Transverse colon (tissue), 4 donors: Measurements from ENCODE around the gene DIP2B. TPM values are rescaled to one million over a fixed set of nuclear protein-coding genes. Genes with fewer than 3 reads are reported as not detected.
"Not testable (repeated sequence)": the region's sequence is repeated elsewhere in the genome, so short reads cannot be mapped to it uniquely, and the experiment has no call there.

ENCODE experiments used
- DNase-seq: peaks from one replicate; pipeline ENCODE4 v3.0.0-alpha.2; 2019
- H3K27ac ChIP-seq, 4 donors: fragments of 200-600 bp; sonication (generic); 2 replicates each; pipeline ENCODE4 v1.5.1; 2016 to 2018; ENCODE audit warnings: inconsistent platforms in 4 of 4
- H3K27me3 ChIP-seq: fragments of 200-600 bp; sonication (generic); 2 replicates; pipeline ENCODE4 v1.5.1; 2017; ENCODE audit warnings: inconsistent platforms
- H3K36me3 ChIP-seq, 4 donors: fragments of 200-600 bp; sonication (generic); 2 replicates each; pipeline ENCODE4 v1.5.1; 2017 to 2019; ENCODE audit warnings: inconsistent platforms in 4 of 4
- H3K4me1 ChIP-seq, 4 donors: fragments of 200-600 bp; sonication (generic); 2 replicates each; pipeline ENCODE4 v1.5.1; 2017 to 2020; ENCODE audit warnings: inconsistent platforms in 4 of 4
- H3K4me3 ChIP-seq, 4 donors: fragments of 200-600 bp; sonication (generic); 1 replicate in 1 of 4; 2 replicates in 3 of 4; pipeline versions ENCODE4 v1.5.1 to v1.6.1; 2017 to 2019; ENCODE audit warnings: inconsistent platforms in 4 of 4
- H3K9me3 ChIP-seq, 2 donors: fragments of 200-600 bp; sonication (generic); 2 replicates each; pipeline ENCODE4 v1.5.1; 2017 to 2019; ENCODE audit warnings: inconsistent platforms in 2 of 2
- CTCF ChIP-seq, 5 experiments: fragments of 200-600 bp in 3 of 5; fragments of 450-650 bp in 2 of 5; sonication (generic) in 3 of 5; IDR thresholded peaks; 1 replicate in 2 of 5; 2 replicates in 3 of 5; pipeline ENCODE4 v1.5.1; 2016 to 2017; ENCODE audit warnings: antibody characterized with exemption in 5 of 5, inconsistent platforms in 3 of 5, mild to moderate bottlenecking in 2 of 5, moderate library complexity in 1 of 5
- EP300 ChIP-seq: sonication (generic); formaldehyde crosslinking; IDR thresholded peaks from one replicate; pipeline ENCODE4 v1.6.1; 2017; ENCODE audit warnings: antibody characterized with exemption, low read depth
- POLR2A ChIP-seq: fragments of 450-650 bp; IDR thresholded peaks from one replicate; pipeline ENCODE4 v1.6.1; 2016; ENCODE audit warnings: antibody characterized with exemption, mild to moderate bottlenecking, moderate library complexity
- POLR2AphosphoS5 ChIP-seq, 3 donors: sonication (generic); formaldehyde crosslinking; IDR thresholded peaks; one replicate each; pipeline ENCODE4 v1.6.1; 2016; ENCODE audit warnings: antibody characterized with exemption in 3 of 3
- WGBS, 2 donors: methylation state at CpG; one replicate each; pipeline ENCODE4 v1.1.5; 2018; ENCODE audit warnings: low coverage in 1 of 2; 5-methylcytosine and 5-hydroxymethylcytosine counted together
- in situ Hi-C, 4 donors: fragments of 200-750 bp; cut with MboI; loops; one replicate each; pipeline versions ENCODE4 v1.15.0 to v1.15.1; 2017; ENCODE audit warnings: low sequenced_read_pairs in 3 of 4, low pct_ligation_motif_present in 1 of 4, low pct_unique_long_range_greater_than_20kb in 1 of 4
- intact Hi-C: fragments of 100-400 bp; cut with DNase I; formaldehyde crosslinking; loops from one replicate; pipeline ENCODE4 v1.15.1; 2023; ENCODE audit warnings: low total_unique reads
- total RNA-seq, 4 donors: library from RNA; depleted of rRNA; stranded (reverse); fragments of >200 nt; gene quantifications; one replicate each; pipeline ENCODE4 v1.1.0, GENCODE V29; 2016

The DIP2B gene
- total RNA-seq, 4 donors from 2014 or later, result 40.0 to 129 (median 57.9) TPM

DNA sequence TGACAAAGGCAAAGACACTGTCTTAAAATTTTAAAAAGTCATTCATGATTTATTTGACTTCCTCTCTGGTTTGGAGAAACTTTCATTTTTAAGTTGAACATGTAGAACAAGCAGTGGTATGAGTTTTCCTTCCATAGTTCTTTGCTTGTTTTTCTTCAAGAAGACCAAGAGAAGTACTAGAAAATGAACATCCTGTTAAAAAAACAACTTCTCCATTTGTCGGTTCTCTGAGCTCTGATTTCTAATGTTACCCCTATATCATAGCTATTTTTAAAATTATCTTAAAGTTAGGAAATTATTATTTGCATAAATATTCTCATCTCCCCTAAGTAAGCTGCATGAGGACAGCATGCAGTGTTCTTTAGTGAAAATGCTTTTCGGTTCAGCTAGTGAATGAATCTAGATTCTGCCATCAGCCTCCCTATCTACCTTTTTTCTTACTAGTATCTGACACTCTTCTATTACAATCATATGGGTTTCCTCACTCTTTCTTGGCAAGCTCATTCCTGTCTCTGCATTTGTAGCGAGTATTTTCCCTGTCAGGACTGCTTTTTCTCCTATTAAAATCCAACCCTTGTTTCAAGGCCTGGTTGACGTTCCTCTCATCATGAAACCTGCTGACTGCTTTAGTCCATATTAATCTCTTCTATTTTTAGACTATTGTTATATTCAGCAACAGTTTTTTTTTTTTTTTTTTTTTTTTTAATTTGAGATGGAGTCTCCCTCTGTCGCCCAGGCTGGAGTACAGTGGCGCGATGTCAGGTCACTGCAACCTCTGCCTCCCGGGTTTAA is 15.8 kb downstream of the DIP2B start:
- DNase-seq, result no peak
- intact Hi-C loops, result no loop called here
- 74 to 78% methylated on average over 4 to 8 of the region's 8 CpGs for WGBS, 2 donors
- H3K9me3 ChIP-seq, result no peaks in the 10 kb centered on the region
- no peak overlapping the region for H3K4me3 ChIP-seq
- peak overlapping the region; percentile 54 to 73 (median 62) for H3K27ac ChIP-seq
- in situ Hi-C loops, result no loop called here
- no peaks in the 10 kb centered on the region for H3K36me3 ChIP-seq
- TF ChIP-seq EP300 (no peak), POLR2A (no peak), POLR2AphosphoS5 (IDR thresholded peaks at IDR 0.05) (no peak), CTCF (IDR thresholded peaks at IDR 0.05) (no peak)
- no peaks in the 10 kb centered on the region for H3K27me3 ChIP-seq
- H3K4me1 ChIP-seq, result peaks cover under 1 to 62% (median 14%) of the 10 kb centered on the region in 4 donors

DNA sequence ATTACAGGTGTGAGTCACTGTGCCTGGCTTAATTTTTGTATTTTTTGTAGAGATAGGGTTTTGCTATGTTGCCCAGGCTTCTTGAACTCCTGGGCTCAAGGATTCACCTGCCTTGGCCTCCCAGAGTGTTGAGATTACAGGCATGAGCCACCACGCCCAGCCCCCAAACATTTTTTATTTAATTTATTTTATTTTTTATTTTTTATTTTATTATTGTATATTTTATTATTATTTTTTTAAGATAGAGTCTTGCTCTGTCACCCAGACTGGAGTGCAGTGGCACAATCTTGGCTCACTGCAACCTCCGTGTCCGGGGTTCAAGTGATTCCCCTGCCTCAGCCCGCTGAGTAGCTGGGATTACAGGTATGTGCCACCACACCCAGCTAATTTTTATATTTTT is 17.0 kb downstream of the DIP2B start:
- peaks cover 9 to 69% (median 22%) of the 10 kb centered on the region in 4 donors for H3K4me1 ChIP-seq
- WGBS, 2 donors, result 97 to 100% methylated on average over 1 to 4 of the region's 4 CpGs
- in situ Hi-C loops, result not testable (repeated sequence)

DNA sequence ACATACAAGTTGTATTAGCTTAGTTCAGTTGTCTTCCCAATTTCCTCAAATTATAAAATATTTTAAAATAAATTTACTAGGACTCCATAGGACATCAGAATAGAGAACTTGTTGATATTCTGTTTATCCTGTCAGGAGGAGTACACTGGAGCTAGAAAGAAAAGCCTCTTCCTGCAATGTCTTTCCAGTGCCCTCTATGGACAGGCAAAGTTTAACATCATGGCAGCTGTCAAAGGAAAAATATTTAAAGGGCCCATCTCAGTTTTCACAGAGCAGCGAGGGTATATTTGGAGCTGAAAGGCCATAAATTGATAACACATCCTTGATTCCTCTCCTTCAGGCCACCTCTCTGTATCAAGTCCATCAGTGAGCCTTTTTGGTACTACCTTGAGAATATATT is 19.0 kb downstream of the DIP2B start:
- Histone ChIP-seq H3K27me3 (no peaks in the 10 kb centered on the region), H3K27ac (no peak overlapping the region), H3K36me3 (no peaks in the 10 kb centered on the region), H3K4me3 (no peak overlapping the region), H3K4me1 (peaks cover 14 to 68% (median 21%) of the 10 kb centered on the region in 4 donors), H3K9me3 (no peaks in the 10 kb centered on the region)
- TF ChIP-seq CTCF (IDR thresholded peaks at IDR 0.05), result no peak
- no peak for TF ChIP-seq EP300
- no peak for TF ChIP-seq POLR2A
- TF ChIP-seq POLR2AphosphoS5 (IDR thresholded peaks at IDR 0.05), result no peak
- in situ Hi-C loops (no loop called here), intact Hi-C loops (no loop called here)
- DNase-seq, result no peak
- 79 to 100% methylated on average over 1 of the region's 1 CpG for WGBS, 2 donors

More for the DNA sequence above, 17.0 kb downstream of the DIP2B start:
- H3K9me3 ChIP-seq, intact Hi-C loops, H3K27me3 ChIP-seq, DNase-seq, H3K4me3 ChIP-seq, H3K36me3 ChIP-seq: not testable (repeated sequence)
- peak overlapping the region in 3 of 4 donors; percentile 11 to 60 (median 26) for H3K27ac ChIP-seq

GRCh38 chr12:50524621-50525020 is 19.8 kb downstream of the DIP2B start:
- H3K4me1 ChIP-seq, result peaks cover 18 to 68% (median 26%) of the 10 kb centered on the region in 4 donors
- in situ Hi-C loops, result no loop called here

More at GRCh38 chr12:50524621-50525020, 19.8 kb downstream of the DIP2B start:
- TF ChIP-seq CTCF (IDR thresholded peaks at IDR 0.05) (no peak), POLR2A (no peak), POLR2AphosphoS5 (IDR thresholded peaks at IDR 0.05) (no peak), EP300 (no peak)
- intact Hi-C loops, result no loop called here
- no peak for DNase-seq
- no peaks in the 10 kb centered on the region for H3K9me3 ChIP-seq
- WGBS, 2 donors, result 86 to 91% methylated on average over 1 to 2 of the region's 2 CpGs
- no peaks in the 10 kb centered on the region for H3K36me3 ChIP-seq
- H3K4me3 ChIP-seq, result no peak overlapping the region
- no peaks in the 10 kb centered on the region for H3K27me3 ChIP-seq
- H3K27ac ChIP-seq, result no peak overlapping the region
